PC-3 (cell line): Measurements from ENCODE around the gene CEP128. TPM values are rescaled to one million over a fixed set of nuclear protein-coding genes. Genes with fewer than 3 reads are reported as not detected.

Experiments
- ATAC-seq: fragments of 200-7000 bp; cut with Tn5 transposase; 2 replicates; pipeline ENCODE4 v1.9.1; 2020; ENCODE audit warnings: mild to moderate bottlenecking, moderate library complexity
- BruUV-seq: library from RNA; stranded (reverse); fragments of 400-500 nt; replicated peaks from 2 replicates; lab custom pipeline; 2021; lab: Mats Ljungman, UMichigan
- CTCF ChIA-PET: fragments of 300-600 bp; sonication (Branson Sonifier 250); formaldehyde crosslinking; loops from one replicate; lab custom pipeline; 2022; ENCODE audit warnings: antibody characterized with exemption; lab: Charles Lee
- POLR2A ChIA-PET: fragments of 300-600 bp; sonication (Branson Sonifier 250); formaldehyde crosslinking; loops from one replicate; lab custom pipeline; 2022; ENCODE audit warnings: antibody characterized with exemption; ENCODE audit not compliant: unreplicated experiment; lab: Charles Lee
- DNase-seq: peaks from one replicate; pipeline ENCODE4 v3.0.0-alpha.2; 2015
- H2AFZ ChIP-seq: fragments of 300-600 bp; sonication (generic); 2 replicates; pipeline ENCODE4 v1.6.0; 2016; ENCODE audit warnings: antibody characterized with exemption, low read length
- H3F3A ChIP-seq: fragments of 300-600 bp; sonication (generic); one replicate; pipeline ENCODE4 v1.6.0; 2017; ENCODE audit warnings: antibody characterized with exemption, low read length, control low read depth, mild to moderate bottlenecking; ENCODE audit not compliant: unreplicated experiment
- H3K27ac ChIP-seq: fragments of 300-600 bp; sonication (generic); 2 replicates; pipeline ENCODE4 v1.5.1; 2016; ENCODE audit warnings: mild to moderate bottlenecking, low read length
- H3K27me3 ChIP-seq: fragments of 300-600 bp; sonication (generic); 2 replicates; pipeline ENCODE4 v1.6.1; 2016; ENCODE audit warnings: low read length, mixed read lengths
- H3K36me3 ChIP-seq: fragments of 300-600 bp; sonication (generic); 2 replicates; pipeline ENCODE4 v1.6.1; 2016; ENCODE audit warnings: low read depth, mixed run types, low read length, mixed read lengths
- H3K4me1 ChIP-seq: fragments of 300-600 bp; sonication (generic); 2 replicates; pipeline ENCODE4 v1.5.1; 2016; ENCODE audit warnings: low read length; ENCODE audit not compliant: insufficient read depth
- H3K4me2 ChIP-seq: fragments of 300-600 bp; sonication (generic); 2 replicates; pipeline ENCODE4 v1.6.0; 2016; ENCODE audit warnings: low read length
- H3K4me3 ChIP-seq: fragments of 300-600 bp; sonication (generic); 2 replicates; pipeline ENCODE4 v1.5.1; 2016; ENCODE audit warnings: mild to moderate bottlenecking, low read length, mixed read lengths
- H3K79me2 ChIP-seq: fragments of 300-600 bp; sonication (generic); 2 replicates; pipeline ENCODE4 v1.6.1; 2017; ENCODE audit warnings: low read length, mixed read lengths
- H3K9ac ChIP-seq: fragments of 300-600 bp; sonication (generic); 2 replicates; pipeline ENCODE4 v1.6.0; 2016; ENCODE audit warnings: mild to moderate bottlenecking, low read length
- H3K9me2 ChIP-seq: fragments of 300-600 bp; sonication (generic); replicated peaks from 2 replicates; pipeline ENCODE4 v1.6.1; 2016; ENCODE audit warnings: mixed run types, low read length, mixed read lengths
- H3K9me3 ChIP-seq: fragments of 300-600 bp; sonication (generic); 2 replicates; pipeline ENCODE4 v1.6.1; 2016; ENCODE audit warnings: low read length, mixed read lengths
- H4K20me1 ChIP-seq: fragments of 300-600 bp; sonication (generic); 2 replicates; pipeline ENCODE4 v1.6.1; 2016; ENCODE audit warnings: low read length, mixed read lengths
- EZH2 ChIP-seq: fragments of 300-600 bp; sonication (generic); IDR thresholded peaks from one replicate; pipeline ENCODE4 v1.6.1; 2017; ENCODE audit warnings: antibody characterized with exemption, mild to moderate bottlenecking, low read length; ENCODE audit not compliant: unreplicated experiment
- EZH2phosphoT487 ChIP-seq: fragments of 300-600 bp; sonication (generic); IDR thresholded peaks from 2 replicates; pipeline ENCODE4 v1.6.1; 2018; ENCODE audit warnings: mild to moderate bottlenecking, antibody characterized with exemption, low read length, borderline replicate concordance
- intact Hi-C: fragments of 100-400 bp; cut with micrococcal nuclease; formaldehyde crosslinking; loops from 2 replicates; pipeline ENCODE4 v1.9.0; 2023
- total RNA-seq: library from RNA; depleted of rRNA; stranded (reverse); fragments of >200 nt; gene quantifications from 2 replicates; pipeline ENCODE4 v1.2.3, GENCODE V29; 2014
- TF ChIP-seq, protein P1 (sequence below): fragments of 300-600 bp; sonication (generic); conservative IDR thresholded peaks from 2 replicates; pipeline ENCODE4 v1.5.1; 2017; ENCODE audit warnings: antibody characterized with exemption, low read depth, mild to moderate bottlenecking, low read length

CEP128 gene
- total RNA-seq, 1 experiment from 2014 or later: 11.6 TPM

DNA sequence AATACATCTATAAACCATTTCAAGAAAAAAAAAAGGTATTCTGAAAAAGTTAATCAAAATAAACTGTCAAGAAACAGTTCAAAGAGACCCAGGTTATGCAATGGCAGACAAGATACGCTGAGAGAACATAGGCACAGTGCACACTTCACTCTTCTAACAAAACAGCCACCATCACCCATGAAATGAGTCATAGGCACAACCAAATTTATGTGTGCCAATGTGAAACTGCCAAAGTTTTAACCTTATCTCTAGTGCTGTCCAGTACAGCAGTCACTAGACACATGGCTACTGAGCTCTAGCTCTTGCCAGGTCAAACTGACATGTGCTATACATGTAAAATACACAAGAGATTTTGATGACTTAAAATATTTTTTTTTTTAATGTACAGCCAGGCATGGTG, 1.4 kb downstream of the CEP128 start:
- H3K27ac ChIP-seq: no peak overlapping the region
- H3K4me1 ChIP-seq: peaks cover 23% of the 10 kb centered on the region
- DNase-seq: peak; percentile 18
- TF ChIP-seq EZH2phosphoT487 (no peak), EZH2 (no peak)
- TF ChIP-seq, protein P1, sequence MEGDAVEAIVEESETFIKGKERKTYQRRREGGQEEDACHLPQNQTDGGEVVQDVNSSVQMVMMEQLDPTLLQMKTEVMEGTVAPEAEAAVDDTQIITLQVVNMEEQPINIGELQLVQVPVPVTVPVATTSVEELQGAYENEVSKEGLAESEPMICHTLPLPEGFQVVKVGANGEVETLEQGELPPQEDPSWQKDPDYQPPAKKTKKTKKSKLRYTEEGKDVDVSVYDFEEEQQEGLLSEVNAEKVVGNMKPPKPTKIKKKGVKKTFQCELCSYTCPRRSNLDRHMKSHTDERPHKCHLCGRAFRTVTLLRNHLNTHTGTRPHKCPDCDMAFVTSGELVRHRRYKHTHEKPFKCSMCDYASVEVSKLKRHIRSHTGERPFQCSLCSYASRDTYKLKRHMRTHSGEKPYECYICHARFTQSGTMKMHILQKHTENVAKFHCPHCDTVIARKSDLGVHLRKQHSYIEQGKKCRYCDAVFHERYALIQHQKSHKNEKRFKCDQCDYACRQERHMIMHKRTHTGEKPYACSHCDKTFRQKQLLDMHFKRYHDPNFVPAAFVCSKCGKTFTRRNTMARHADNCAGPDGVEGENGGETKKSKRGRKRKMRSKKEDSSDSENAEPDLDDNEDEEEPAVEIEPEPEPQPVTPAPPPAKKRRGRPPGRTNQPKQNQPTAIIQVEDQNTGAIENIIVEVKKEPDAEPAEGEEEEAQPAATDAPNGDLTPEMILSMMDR: no peak
- H3K9me2 ChIP-seq: no peaks in the 10 kb centered on the region
- no peaks in the 10 kb centered on the region for H3K9me3 ChIP-seq
- no peaks in the 10 kb centered on the region; the same call in 1 of the 2 replicates for H3K36me3 ChIP-seq
- intact Hi-C loops: loop anchor here (5.0 kb wide), 1 partner anchor 267 kb away; no protein-coding TSS in a partner anchor
- BruUV-seq: no TSS peak
- H3K4me2 ChIP-seq: peak overlapping the region; percentile 99
- H3K9ac ChIP-seq: no peak overlapping the region
- H3K27me3 ChIP-seq: no peaks in the 10 kb centered on the region
- H4K20me1 ChIP-seq: no peaks in the 10 kb centered on the region
- H3K79me2 ChIP-seq: peaks cover 34% of the 10 kb centered on the region
- peak overlapping the region; percentile 91 for H3K4me3 ChIP-seq
- ATAC-seq: no peak
- ChIA-PET CTCF (no interaction called here), POLR2A (no interaction called here)
- H2AFZ ChIP-seq: no peak overlapping the region
- H3F3A ChIP-seq: no peaks in the 10 kb centered on the region

DNA sequence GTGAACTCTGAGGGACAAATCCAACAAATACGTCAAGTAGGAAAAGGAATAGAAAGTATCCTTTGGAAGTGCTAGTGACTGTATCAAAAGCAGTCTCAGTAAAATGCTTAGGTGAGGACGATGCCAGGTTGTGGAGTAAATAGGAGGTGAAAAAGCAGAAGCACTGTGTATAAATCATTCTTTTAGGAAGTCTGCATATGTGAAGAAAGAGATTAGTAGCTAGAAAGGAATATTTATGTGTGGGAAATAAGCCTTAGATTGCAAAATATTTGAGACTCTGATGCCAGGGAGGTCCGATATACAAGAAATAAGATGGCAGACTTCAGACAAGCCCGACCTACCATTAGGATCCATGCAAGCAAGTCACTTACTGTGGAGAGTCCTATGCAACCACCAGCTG, 7.9 kb downstream of the CEP128 start:
- Histone ChIP-seq H3K27ac (no peak overlapping the region), H3K27me3 (no peaks in the 10 kb centered on the region), H2AFZ (no peak overlapping the region), H3F3A (no peaks in the 10 kb centered on the region), H3K36me3 (no peaks in the 10 kb centered on the region; the same call in 1 of the 2 replicates), H3K9ac (no peak overlapping the region), H3K79me2 (peaks cover 42% of the 10 kb centered on the region), H3K4me1 (peaks cover 15% of the 10 kb centered on the region), H3K9me2 (no peaks in the 10 kb centered on the region), H4K20me1 (0 out of 2 replicates have a peak, but pooled peaks cover 7% of the 10 kb centered on the region), H3K4me2 (no peak overlapping the region), H3K9me3 (no peaks in the 10 kb centered on the region), H3K4me3 (no peak overlapping the region)
- DNase-seq (no peak), ATAC-seq (no peak)
- no TSS peak for BruUV-seq
- intact Hi-C loops: no loop called here
- POLR2A ChIA-PET: no interaction called here
- TF ChIP-seq, protein P1: no peak
- TF ChIP-seq EZH2 (no peak), EZH2phosphoT487 (no peak)
- CTCF ChIA-PET: no interaction called here

- no peaks in the 10 kb centered on the region for H3K9me3 ChIP-seq
- BruUV-seq: no TSS peak
- no peak overlapping the region for H2AFZ ChIP-seq
- H3K27ac ChIP-seq: no peak overlapping the region
- H3K4me3 ChIP-seq: no peak overlapping the region
- no peaks in the 10 kb centered on the region; the same call in 1 of the 2 replicates for H3K36me3 ChIP-seq
- peaks cover 15% of the 10 kb centered on the region for H3K4me1 ChIP-seq
- ChIA-PET POLR2A (no interaction called here), CTCF (no interaction called here)
- H3K4me2 ChIP-seq: no peak overlapping the region
- H3K27me3 ChIP-seq: no peaks in the 10 kb centered on the region
- no peak for TF ChIP-seq EZH2
- no peak for TF ChIP-seq EZH2phosphoT487
- TF ChIP-seq, protein P1: no peak
- no peak overlapping the region for H3K9ac ChIP-seq
- DNase-seq: no peak
- no peak for ATAC-seq
- peaks cover 46% of the 10 kb centered on the region for H3K79me2 ChIP-seq
- intact Hi-C loops: no loop called here
- no peaks in the 10 kb centered on the region for H3K9me2 ChIP-seq
- no peaks in the 10 kb centered on the region for H3F3A ChIP-seq
- H4K20me1 ChIP-seq: 0 out of 2 replicates have a peak, but pooled peaks cover 7% of the 10 kb centered on the region
These were observed 8.3 kb downstream of the CEP128 start for GRCh38 chr14:80933282-80933681.
